HepG2 (cell line): Measurements from ENCODE around the gene ASAP2. TPM values are rescaled to one million over a fixed set of nuclear protein-coding genes. Genes with fewer than 3 reads are reported as not detected.
A peak's percentile ranks its signal among the peaks of the same experiment; 100 is the strongest.

Experiments
- ARHGAP35 ChIP-seq: sonication (generic); formaldehyde crosslinking; IDR thresholded peaks from 2 replicates; pipeline ENCODE4 v1.9.0; 2022; ENCODE audit warnings: mild to moderate bottlenecking, inconsistent platforms, moderate library complexity, missing genetic modification reagents, borderline replicate concordance
- HMG20A ChIP-seq: IDR thresholded peaks from 2 replicates; pipeline ENCODE4 v1.6.1; 2016; ENCODE audit warnings: borderline replicate concordance
- KAT7 ChIP-seq: IDR thresholded peaks from 2 replicates; pipeline ENCODE4 v1.6.1; 2018; ENCODE audit warnings: borderline replicate concordance, missing compliant biosample characterization
- MTA3 ChIP-seq: sonication (generic); formaldehyde crosslinking; IDR thresholded peaks from 2 replicates; pipeline ENCODE4 v1.4.0; 2020; ENCODE audit warnings: missing genetic modification reagents
- NFYC ChIP-seq: IDR thresholded peaks from 2 replicates; pipeline ENCODE4 v1.6.1; 2016; ENCODE audit warnings: missing genetic modification reagents, missing compliant biosample characterization
- SOX5 ChIP-seq: IDR thresholded peaks from 2 replicates; pipeline ENCODE4 v1.6.1; 2016; ENCODE audit warnings: borderline replicate concordance
- SP2 ChIP-seq: sonication (generic); formaldehyde crosslinking; IDR thresholded peaks from 2 replicates; pipeline ENCODE4 v1.5.1; 2020; ENCODE audit warnings: mild to moderate bottlenecking, missing genetic modification reagents
- ZBTB38 ChIP-seq: sonication (generic); formaldehyde crosslinking; IDR thresholded peaks from 2 replicates; pipeline ENCODE4 v1.5.1; 2020; ENCODE audit warnings: mild to moderate bottlenecking, missing genetic modification reagents
- ZFX ChIP-seq: sonication (generic); formaldehyde crosslinking; IDR thresholded peaks from 2 replicates; pipeline ENCODE4 v1.4.0; 2020; ENCODE audit warnings: mild to moderate bottlenecking, low read depth, missing genetic modification reagents, moderate library complexity
- ZNF318 ChIP-seq: sonication (generic); formaldehyde crosslinking; IDR thresholded peaks from 2 replicates; pipeline ENCODE4 v1.4.0; 2020; ENCODE audit warnings: mild to moderate bottlenecking, missing genetic modification reagents
- ZNF382 ChIP-seq: sonication (generic); formaldehyde crosslinking; IDR thresholded peaks from 2 replicates; pipeline ENCODE4 v1.5.0; 2020; ENCODE audit warnings: missing genetic modification reagents, mild to moderate bottlenecking, borderline replicate concordance
- ZNF879 ChIP-seq: sonication (generic); formaldehyde crosslinking; IDR thresholded peaks from 2 replicates; pipeline ENCODE4 v1.8.1; 2023; ENCODE audit warnings: missing genetic modification reagents
- polyA plus RNA-seq, 8 experiments: library from polyadenylated mRNA; depleted of rRNA in 3 of 8; stranded (reverse) in 7 of 8; unstranded in 1 of 8; fragments of >200 nt; fragmentation: Illumina TruSeq in 4 of 8; extraction: Trizol in 4 of 8; gene quantifications; 2 replicates each; pipeline versions ENCODE4 v1.2.1 to v1.2.3, GENCODE V29; 2011 to 2016; ENCODE audit warnings: low read depth in 4 of 8, missing spikeins in 1 of 8, mixed read lengths in 1 of 8; ENCODE audit not compliant: insufficient read depth in 1 of 8
- total RNA-seq, 5 experiments: library from RNA; depleted of rRNA; stranded (reverse); fragments of >200 nt; fragmentation: Illumina TruSeq; extraction: Trizol; gene quantifications; 2 replicates each; pipeline ENCODE4 v1.2.3, GENCODE V29; 2016; ENCODE audit warnings: low read depth in 1 of 5
- TF ChIP-seq, protein P1 (sequence below): IDR thresholded peaks from 2 replicates; pipeline ENCODE4 v1.6.1; 2016; ENCODE audit warnings: missing biosample characterization, missing genetic modification reagents, low read depth
- TF ChIP-seq, protein P2 (sequence below): sonication (generic); formaldehyde crosslinking; conservative IDR thresholded peaks from 2 replicates; pipeline ENCODE4 v1.4.0; 2020; ENCODE audit warnings: missing genetic modification reagents
- TF ChIP-seq, protein P3 (sequence below): sonication (generic); formaldehyde crosslinking; IDR thresholded peaks from 2 replicates; pipeline ENCODE4 v1.8.1; 2022; ENCODE audit warnings: low read depth, mild to moderate bottlenecking, missing genetic modification reagents

Gene ASAP2
- total and polyA plus RNA-seq, 2 of the 13 experiments (the other 11 are each of a cell fraction or from before 2014, with no cell fraction given): 7.3 to 22.3 TPM

DNA sequence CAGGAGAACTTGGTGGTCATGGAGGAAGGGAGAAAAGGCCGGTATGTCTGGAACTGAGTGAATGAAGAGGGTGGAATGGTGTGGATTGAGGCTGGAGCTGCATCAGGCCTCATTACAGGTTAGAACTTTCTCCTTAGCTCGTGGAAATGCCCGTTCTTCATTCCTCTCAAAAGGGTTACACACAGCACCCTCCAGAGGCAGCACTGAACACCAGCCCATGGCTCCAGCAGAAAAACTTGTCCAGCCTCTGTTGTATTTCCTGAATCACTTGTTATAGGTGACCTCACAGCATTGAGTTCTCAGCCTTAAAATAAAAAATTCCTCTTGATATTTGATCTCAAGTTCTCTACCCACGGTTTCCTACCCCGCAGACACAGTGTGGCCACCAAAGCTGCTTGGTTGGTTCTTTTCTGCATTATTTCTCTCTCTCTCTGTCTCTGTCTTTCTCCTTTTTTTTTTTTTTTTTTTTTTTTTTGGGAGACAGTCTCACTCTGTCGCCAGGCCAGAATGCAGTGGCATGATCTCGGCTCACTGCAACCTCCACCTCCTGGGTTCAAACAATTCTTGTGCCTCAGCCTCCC lies 127.1 kb downstream of the ASAP2 start (continued):
- TF ChIP-seq ZNF382 (CRISPR knock-in tag): no peak
- TF ChIP-seq, protein P1, sequence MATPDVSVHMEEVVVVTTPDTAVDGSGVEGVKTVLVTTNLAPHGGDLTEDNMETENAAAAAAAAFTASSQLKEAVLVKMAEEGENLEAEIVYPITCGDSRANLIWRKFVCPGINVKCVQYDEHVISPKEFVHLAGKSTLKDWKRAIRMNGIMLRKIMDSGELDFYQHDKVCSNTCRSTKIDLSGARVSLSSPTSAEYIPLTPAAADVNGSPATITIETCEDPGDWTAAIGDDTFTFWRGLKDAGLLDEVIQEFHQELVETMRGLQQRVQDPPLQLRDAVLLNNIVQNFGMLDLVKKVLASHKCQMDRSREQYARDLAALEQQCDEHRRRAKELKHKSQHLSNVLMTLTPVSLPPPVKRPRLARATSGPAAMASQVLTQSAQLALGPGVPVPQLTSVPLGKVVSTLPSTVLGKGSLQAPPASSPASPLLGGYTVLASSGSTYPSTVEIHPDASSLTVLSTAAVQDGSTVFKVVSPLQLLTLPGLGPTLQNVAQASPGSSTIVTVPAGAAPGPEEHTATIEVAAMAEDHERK: no peak
- TF ChIP-seq HMG20A (CRISPR knock-in tag): no peak
- TF ChIP-seq ZNF879 (CRISPR knock-in tag): no peak; the same call in 1 of the 2 replicates
- peak; percentile 48; the same call in 1 of the 2 replicates for TF ChIP-seq ZBTB38 (CRISPR knock-in tag)
- TF ChIP-seq KAT7: 0 out of 2 replicates have a peak, but pooled peaks have one; percentile 2
- TF ChIP-seq, protein P2, sequence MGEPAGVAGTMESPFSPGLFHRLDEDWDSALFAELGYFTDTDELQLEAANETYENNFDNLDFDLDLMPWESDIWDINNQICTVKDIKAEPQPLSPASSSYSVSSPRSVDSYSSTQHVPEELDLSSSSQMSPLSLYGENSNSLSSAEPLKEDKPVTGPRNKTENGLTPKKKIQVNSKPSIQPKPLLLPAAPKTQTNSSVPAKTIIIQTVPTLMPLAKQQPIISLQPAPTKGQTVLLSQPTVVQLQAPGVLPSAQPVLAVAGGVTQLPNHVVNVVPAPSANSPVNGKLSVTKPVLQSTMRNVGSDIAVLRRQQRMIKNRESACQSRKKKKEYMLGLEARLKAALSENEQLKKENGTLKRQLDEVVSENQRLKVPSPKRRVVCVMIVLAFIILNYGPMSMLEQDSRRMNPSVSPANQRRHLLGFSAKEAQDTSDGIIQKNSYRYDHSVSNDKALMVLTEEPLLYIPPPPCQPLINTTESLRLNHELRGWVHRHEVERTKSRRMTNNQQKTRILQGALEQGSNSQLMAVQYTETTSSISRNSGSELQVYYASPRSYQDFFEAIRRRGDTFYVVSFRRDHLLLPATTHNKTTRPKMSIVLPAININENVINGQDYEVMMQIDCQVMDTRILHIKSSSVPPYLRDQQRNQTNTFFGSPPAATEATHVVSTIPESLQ (CRISPR knock-in tag): no peak
- no peak for TF ChIP-seq NFYC (CRISPR knock-in tag)
- TF ChIP-seq ZFX (CRISPR knock-in tag): peak; percentile 16; the same call in 1 of the 2 replicates
- TF ChIP-seq ARHGAP35 (CRISPR knock-in tag): no peak
- TF ChIP-seq, protein P3, sequence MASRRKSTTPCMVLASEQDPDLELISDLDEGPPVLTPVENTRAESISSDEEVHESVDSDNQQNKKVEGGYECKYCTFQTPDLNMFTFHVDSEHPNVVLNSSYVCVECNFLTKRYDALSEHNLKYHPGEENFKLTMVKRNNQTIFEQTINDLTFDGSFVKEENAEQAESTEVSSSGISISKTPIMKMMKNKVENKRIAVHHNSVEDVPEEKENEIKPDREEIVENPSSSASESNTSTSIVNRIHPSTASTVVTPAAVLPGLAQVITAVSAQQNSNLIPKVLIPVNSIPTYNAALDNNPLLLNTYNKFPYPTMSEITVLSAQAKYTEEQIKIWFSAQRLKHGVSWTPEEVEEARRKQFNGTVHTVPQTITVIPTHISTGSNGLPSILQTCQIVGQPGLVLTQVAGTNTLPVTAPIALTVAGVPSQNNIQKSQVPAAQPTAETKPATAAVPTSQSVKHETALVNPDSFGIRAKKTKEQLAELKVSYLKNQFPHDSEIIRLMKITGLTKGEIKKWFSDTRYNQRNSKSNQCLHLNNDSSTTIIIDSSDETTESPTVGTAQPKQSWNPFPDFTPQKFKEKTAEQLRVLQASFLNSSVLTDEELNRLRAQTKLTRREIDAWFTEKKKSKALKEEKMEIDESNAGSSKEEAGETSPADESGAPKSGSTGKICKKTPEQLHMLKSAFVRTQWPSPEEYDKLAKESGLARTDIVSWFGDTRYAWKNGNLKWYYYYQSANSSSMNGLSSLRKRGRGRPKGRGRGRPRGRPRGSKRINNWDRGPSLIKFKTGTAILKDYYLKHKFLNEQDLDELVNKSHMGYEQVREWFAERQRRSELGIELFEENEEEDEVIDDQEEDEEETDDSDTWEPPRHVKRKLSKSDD (CRISPR knock-in tag): no peak
- no peak for TF ChIP-seq SP2 (CRISPR knock-in tag)
- TF ChIP-seq SOX5: 0 out of 2 replicates have a peak, but pooled peaks have one; percentile 16
- TF ChIP-seq ZNF318 (CRISPR knock-in tag): no peak
- TF ChIP-seq MTA3 (CRISPR knock-in tag): no peak
